Gastrocnemius medialis (tissue), 4 donors: Measurements from ENCODE around the gene CXorf58. TPM values are rescaled to one million over a fixed set of nuclear protein-coding genes. Genes with fewer than 3 reads are reported as not detected.

Experiments used
- ATAC-seq, 2 donors: fragments of 150-250 bp; one replicate each; pipeline ENCODE4 v1.9.1; 2016
- DNase-seq, 2 donors: peaks; one replicate each; pipeline ENCODE4 v3.0.0-alpha.2; 2019
- H3K27ac ChIP-seq, 4 donors: fragments of 200-600 bp; sonication (generic); 1 replicate in 1 of 4; 2 replicates in 3 of 4; pipeline ENCODE4 v1.5.1; 2016 to 2018; ENCODE audit warnings: mild to moderate bottlenecking in 2 of 4, moderate library complexity in 1 of 4
- H3K27me3 ChIP-seq, 3 donors: fragments of 200-600 bp; sonication (generic) in 2 of 3; 1 replicate in 1 of 3; 2 replicates in 2 of 3; pipeline versions ENCODE4 v1.5.1 to v1.6.0; 2016 to 2019; ENCODE audit warnings: mild to moderate bottlenecking in 1 of 3, moderate library complexity in 1 of 3
- H3K36me3 ChIP-seq, 2 donors: fragments of 200-600 bp; sonication (generic) in 1 of 2; one replicate each; pipeline ENCODE4 v1.5.1; 2017 to 2018
- H3K4me1 ChIP-seq, 2 donors: fragments of 200-600 bp; sonication (generic) in 1 of 2; one replicate each; pipeline ENCODE4 v1.5.1; 2016 to 2017; ENCODE audit warnings: mild to moderate bottlenecking in 2 of 2
- H3K4me3 ChIP-seq, 4 donors: fragments of 200-600 bp; sonication (generic) in 3 of 4; 1 replicate in 1 of 4; 2 replicates in 3 of 4; pipeline ENCODE4 v1.5.1; 2016 to 2019; ENCODE audit warnings: mild to moderate bottlenecking in 2 of 4
- H3K9me3 ChIP-seq, 3 donors: fragments of 200-600 bp; sonication (generic) in 2 of 3; 1 replicate in 1 of 3; 2 replicates in 2 of 3; pipeline ENCODE4 v1.5.1; 2016 to 2019
- POLR2A ChIP-seq, 2 donors: fragments of 450-650 bp; IDR thresholded peaks; one replicate each; pipeline ENCODE4 v1.6.1; 2017; ENCODE audit warnings: antibody characterized with exemption in 2 of 2, mild to moderate bottlenecking in 2 of 2, moderate library complexity in 2 of 2
- in situ Hi-C, 4 donors: fragments of 200-750 bp; cut with MboI; loops; one replicate each; pipeline versions ENCODE4 v1.15.0 to v1.8.0; 2017; ENCODE audit warnings: low sequenced_read_pairs in 4 of 4
- intact Hi-C: fragments of 100-400 bp; cut with DNase I; formaldehyde crosslinking; loops from one replicate; pipeline ENCODE4 v1.15.1; 2023; ENCODE audit warnings: low total_unique reads
- total RNA-seq, 4 donors: library from RNA; depleted of rRNA; stranded (reverse); fragments of >200 nt; gene quantifications; one replicate each; pipeline versions ENCODE4 v1.1.0 to v1.2.3, GENCODE V29; 2016
- TF ChIP-seq, protein P1 (sequence below), 5 experiments: fragments of 450-650 bp in 3 of 5; fragments of 200-600 bp in 2 of 5; sonication (generic) in 2 of 5; IDR thresholded peaks in 4 of 5; conservative IDR thresholded peaks in 1 of 5; 1 replicate in 4 of 5; 2 replicates in 1 of 5; pipeline ENCODE4 v1.5.1; 2016 to 2019; ENCODE audit warnings: antibody characterized with exemption in 5 of 5, mild to moderate bottlenecking in 3 of 5, moderate library complexity in 3 of 5

Gene CXorf58
- total RNA-seq, 4 donors from 2014 or later = 3.1 TPM; not detected in 3

DNA sequence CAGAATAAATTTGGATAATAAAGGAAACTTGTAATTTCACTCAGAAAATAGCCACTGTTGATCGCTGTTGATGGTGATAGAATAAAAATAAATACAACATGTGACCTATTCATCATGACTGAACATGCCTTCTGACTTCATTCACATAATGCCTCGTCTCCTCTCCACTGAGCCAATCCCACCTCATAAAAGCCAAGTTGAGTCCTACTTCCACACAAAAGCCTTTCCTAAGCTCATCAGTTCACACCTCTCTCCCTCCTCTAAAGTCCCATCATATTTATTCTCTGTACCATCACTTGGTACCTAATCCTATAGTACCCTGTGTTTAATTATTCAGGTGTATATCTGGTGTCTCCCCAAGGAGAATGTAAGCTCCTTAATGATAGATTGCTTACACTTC, 37.8 kb upstream of the CXorf58 start:
- no peak overlapping the region for H3K27ac ChIP-seq
- no peaks in the 10 kb centered on the region for H3K36me3 ChIP-seq
- DNase-seq (no peak), ATAC-seq (no peak)
- no peaks in the 10 kb centered on the region for H3K9me3 ChIP-seq
- H3K4me3 ChIP-seq = no peak overlapping the region
- intact Hi-C loops = no loop called here
- TF ChIP-seq, protein P1, sequence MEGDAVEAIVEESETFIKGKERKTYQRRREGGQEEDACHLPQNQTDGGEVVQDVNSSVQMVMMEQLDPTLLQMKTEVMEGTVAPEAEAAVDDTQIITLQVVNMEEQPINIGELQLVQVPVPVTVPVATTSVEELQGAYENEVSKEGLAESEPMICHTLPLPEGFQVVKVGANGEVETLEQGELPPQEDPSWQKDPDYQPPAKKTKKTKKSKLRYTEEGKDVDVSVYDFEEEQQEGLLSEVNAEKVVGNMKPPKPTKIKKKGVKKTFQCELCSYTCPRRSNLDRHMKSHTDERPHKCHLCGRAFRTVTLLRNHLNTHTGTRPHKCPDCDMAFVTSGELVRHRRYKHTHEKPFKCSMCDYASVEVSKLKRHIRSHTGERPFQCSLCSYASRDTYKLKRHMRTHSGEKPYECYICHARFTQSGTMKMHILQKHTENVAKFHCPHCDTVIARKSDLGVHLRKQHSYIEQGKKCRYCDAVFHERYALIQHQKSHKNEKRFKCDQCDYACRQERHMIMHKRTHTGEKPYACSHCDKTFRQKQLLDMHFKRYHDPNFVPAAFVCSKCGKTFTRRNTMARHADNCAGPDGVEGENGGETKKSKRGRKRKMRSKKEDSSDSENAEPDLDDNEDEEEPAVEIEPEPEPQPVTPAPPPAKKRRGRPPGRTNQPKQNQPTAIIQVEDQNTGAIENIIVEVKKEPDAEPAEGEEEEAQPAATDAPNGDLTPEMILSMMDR (IDR thresholded peaks at IDR 0.05 in 4 of 5, conservative IDR thresholded peaks at IDR 0.05 in 1 of 5) = no peak
- TF ChIP-seq POLR2A (IDR thresholded peaks at IDR 0.05) = no peak
- in situ Hi-C loops = no loop called here
- no peaks in the 10 kb centered on the region for H3K27me3 ChIP-seq
- H3K4me1 ChIP-seq = no peaks in the 10 kb centered on the region

DNA sequence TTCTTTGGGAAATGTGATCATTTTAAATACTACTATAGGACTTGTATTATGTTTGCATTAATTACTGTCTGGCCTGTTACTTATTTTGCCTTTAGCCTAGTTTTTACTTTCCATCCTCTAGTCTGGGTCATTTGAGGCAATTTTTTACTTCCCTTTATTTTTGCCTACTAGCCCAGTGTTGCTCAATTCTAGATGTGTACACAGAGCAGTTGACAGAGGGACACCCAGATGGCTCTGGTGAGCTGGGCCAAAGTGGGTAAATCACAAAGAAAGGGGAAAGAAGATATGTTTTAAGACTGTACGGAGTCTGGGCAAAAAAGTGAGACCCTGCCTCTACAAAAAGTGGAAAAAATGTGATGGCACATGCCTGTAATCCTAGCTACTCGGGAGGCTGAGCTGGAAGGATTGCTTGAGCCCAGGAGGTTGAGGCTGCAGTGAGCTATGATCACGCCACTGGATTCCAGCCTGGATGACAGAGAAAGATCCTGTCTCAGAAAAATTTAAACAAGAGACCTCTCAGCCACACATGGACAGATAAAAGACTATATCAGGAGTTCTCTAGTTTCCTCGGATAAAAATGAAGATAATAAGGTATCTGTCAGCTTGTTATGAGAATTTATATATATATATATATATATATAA, 35.8 kb upstream of the CXorf58 start:
- ATAC-seq (no peak), DNase-seq (no peak)
- Histone ChIP-seq H3K4me1 (no peaks in the 10 kb centered on the region), H3K27ac (no peak overlapping the region), H3K9me3 (no peaks in the 10 kb centered on the region), H3K27me3 (no peaks in the 10 kb centered on the region), H3K4me3 (no peak overlapping the region), H3K36me3 (no peaks in the 10 kb centered on the region)
- in situ Hi-C loops = no loop called here
- TF ChIP-seq POLR2A (IDR thresholded peaks at IDR 0.05) = no peak
- TF ChIP-seq, protein P1 (IDR thresholded peaks at IDR 0.05 in 4 of 5, conservative IDR thresholded peaks at IDR 0.05 in 1 of 5) = no peak
- intact Hi-C loops = no loop called here

DNA sequence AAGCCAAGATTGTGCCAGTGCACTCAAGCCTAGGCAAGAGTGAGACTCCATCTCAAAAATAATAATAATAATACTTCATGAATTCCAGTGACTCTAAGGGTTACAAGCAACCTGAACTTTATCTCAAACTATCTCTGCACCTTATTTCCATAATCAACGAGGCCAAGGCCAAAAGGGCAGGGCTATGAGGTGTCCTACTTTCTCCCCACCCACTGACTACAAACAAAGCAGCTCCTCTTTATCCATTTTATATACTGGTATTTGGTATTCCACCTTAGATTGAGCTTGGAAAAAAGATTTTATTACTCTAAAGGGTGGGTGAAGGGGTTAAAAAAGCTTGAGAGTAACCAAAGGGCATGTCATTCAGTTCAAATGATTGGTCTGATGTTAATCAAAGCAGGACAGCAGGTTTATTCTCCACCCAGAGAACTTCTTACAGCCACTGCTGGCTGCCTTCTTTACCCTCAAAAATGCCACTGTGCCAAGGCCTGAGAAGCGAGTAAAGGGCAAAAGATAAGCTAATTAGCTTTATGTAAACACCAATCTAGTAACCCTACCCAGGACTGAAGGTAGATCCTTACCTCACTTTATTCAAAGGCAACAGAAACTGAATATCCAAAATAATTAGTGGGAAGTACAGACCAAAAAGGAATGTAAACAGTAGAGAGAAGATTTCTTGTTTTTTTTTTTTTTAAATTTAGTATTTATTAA, 28.3 kb upstream of the CXorf58 start:
- TF ChIP-seq, protein P1 (IDR thresholded peaks at IDR 0.05 in 4 of 5, conservative IDR thresholded peaks at IDR 0.05 in 1 of 5) = no peak
- TF ChIP-seq POLR2A (IDR thresholded peaks at IDR 0.05) = no peak
- Histone ChIP-seq H3K36me3 (no peaks in the 10 kb centered on the region), H3K4me1 (no peaks in the 10 kb centered on the region), H3K4me3 (no peak overlapping the region), H3K27me3 (no peaks in the 10 kb centered on the region), H3K27ac (no peak overlapping the region), H3K9me3 (no peaks in the 10 kb centered on the region)
- intact Hi-C loops (no loop called here), in situ Hi-C loops (no loop called here)
- DNase-seq (no peak), ATAC-seq (no peak)

DNA sequence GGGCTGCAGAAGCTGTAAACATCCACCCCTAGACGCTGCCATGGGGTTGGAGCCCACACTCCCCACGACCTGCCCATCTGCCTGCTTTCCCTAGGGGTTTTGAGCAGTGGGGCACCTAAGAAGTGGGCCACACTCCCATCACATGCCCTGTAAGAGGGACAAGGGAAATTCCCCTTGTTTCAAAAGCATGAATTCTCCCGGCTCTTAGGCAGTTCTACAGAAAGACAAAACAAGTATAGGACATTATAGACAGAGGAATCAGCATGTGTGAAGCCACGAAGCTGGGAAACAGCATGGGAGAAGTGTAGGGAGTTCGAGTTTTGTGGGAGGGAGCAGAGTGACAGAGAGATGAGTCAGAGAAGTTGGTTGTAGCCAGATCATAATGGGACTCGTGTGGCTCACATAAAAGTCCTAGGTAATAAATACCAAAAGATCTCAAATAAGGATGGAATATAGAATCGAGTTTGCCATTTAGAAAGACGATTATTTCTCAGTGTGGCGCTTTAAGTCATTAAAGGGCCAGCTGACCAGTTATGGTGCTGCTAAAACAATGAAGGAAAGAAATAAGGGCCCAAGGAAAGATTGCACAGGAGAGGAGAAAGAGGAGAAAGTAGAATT, 24.0 kb upstream of the CXorf58 start:
- Histone ChIP-seq H3K36me3 (no peaks in the 10 kb centered on the region), H3K4me3 (no peak overlapping the region), H3K27me3 (no peaks in the 10 kb centered on the region), H3K27ac (no peak overlapping the region), H3K4me1 (no peaks in the 10 kb centered on the region), H3K9me3 (no peaks in the 10 kb centered on the region)
- DNase-seq = no peak
- in situ Hi-C loops = no loop called here
- intact Hi-C loops = no loop called here
- TF ChIP-seq, protein P1 (IDR thresholded peaks at IDR 0.05 in 4 of 5, conservative IDR thresholded peaks at IDR 0.05 in 1 of 5) = no peak
- no peak for TF ChIP-seq POLR2A (IDR thresholded peaks at IDR 0.05)
- ATAC-seq = no peak
